Measurements from ENCODE around the gene C1orf94.

GRCh38 chr1:34231441-34231840 lies 54.7 kb downstream of the C1orf94 start:
- TF ChIP-seq CTCF (IDR thresholded peaks at IDR 0.05; ENCODE audit: borderline replicate concordance, extremely low read depth, low read length, poor library complexity, severe bottlenecking): no peak
- no peak for TF ChIP-seq EZH2 (IDR thresholded peaks at IDR 0.05; ENCODE audit: borderline replicate concordance, low read depth, low read length, severe bottlenecking)
